Ecto neural progenitor cell (in vitro differentiated cells): ENCODE measurements around the gene GOLGA6C.
"Not testable (repeated sequence)": the region's sequence is repeated elsewhere in the genome, so short reads cannot be mapped to it uniquely, and the experiment has no call there.

ENCODE experiments used
- DNase-seq: peaks from one replicate; pipeline ENCODE4 v3.0.0-alpha.2; 2018; ENCODE audit warnings: low spot score

Gene GOLGA6C, protein sequence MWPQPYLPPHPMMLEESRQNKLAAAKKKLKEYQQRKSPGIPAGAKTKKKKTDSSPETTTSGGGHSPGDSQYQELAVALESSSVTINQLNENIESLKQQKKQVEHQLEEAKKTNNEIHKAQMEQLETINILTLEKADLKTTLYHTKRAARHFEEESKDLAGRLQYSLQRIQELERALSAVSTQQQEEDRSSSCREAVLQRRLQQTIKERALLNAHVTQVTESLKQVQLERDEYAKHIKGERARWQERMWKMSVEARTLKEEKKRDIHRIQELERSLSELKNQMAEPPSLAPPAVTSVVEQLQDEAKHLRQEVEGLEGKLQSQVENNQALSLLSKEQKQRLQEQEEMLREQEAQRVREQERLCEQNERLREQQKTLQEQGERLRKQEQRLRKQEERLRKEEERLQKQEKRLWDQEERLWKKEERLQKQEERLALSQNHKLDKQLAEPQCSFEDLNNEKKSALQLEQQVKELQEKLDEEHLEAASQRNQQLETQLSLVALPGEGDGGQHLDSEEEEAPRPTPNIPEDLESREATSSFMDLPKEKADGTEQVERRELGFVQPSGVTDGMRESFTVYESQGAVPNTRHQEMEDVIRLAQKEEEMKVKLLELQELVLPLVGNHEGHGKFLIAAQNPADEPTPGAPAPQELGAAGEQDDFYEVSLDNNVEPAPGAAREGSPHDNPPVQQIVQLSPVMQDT

DNA sequence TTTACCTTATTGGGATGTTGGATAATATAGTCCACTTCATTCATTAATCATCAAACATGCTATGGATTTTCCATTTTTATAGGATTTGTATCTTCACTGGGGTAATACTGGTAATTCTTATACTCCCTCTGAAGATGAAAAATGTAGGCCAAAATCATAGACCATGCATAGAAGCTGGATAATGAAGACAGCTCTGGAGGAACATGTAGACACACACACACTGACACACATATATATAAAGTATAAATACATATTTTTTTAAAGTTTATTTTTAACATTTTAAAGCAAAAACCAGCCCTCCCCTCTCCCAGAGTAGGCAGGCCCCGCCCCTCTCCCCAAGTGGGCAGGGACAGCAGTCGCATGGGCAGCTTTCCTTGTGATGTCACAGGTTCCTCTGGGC, at the start of gene GOLGA6C:
Gene GOLGA6C, plus strand, starts transcription at position 301 of the 400 bp plus-strand sequence. CDS start 265 bp downstream, outside the sequence.
- not testable (repeated sequence) for DNase-seq

GRCh38 chr15:75208501-75209288, 49.4 kb upstream of the GOLGA6C start:
- no peak for DNase-seq

GRCh38 chr15:75209289-75209676, 48.9 kb upstream of the GOLGA6C start:
- DNase-seq: no peak

DNA sequence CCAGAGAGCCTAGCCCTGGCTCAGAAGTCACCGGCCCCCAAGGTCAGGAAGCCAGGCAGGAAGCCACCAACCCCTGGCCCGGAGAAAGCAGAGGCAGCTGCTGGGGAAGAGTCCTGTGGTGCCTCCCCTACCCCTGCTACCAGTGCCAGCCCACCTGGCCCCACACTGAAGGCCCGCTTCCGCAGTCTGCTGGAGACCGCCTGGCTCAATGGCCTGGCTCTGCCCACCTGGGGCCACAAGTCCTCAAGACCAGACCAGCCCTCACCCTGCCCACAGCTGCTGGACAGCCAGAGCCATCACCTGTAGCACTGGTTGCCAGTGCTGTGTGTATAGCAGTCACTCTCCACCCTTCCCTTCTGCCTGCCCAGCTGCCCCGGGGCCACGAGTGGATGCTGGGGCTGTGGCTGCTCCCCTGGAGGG, 47.3 kb upstream of the GOLGA6C start:
- no peak for DNase-seq

DNA sequence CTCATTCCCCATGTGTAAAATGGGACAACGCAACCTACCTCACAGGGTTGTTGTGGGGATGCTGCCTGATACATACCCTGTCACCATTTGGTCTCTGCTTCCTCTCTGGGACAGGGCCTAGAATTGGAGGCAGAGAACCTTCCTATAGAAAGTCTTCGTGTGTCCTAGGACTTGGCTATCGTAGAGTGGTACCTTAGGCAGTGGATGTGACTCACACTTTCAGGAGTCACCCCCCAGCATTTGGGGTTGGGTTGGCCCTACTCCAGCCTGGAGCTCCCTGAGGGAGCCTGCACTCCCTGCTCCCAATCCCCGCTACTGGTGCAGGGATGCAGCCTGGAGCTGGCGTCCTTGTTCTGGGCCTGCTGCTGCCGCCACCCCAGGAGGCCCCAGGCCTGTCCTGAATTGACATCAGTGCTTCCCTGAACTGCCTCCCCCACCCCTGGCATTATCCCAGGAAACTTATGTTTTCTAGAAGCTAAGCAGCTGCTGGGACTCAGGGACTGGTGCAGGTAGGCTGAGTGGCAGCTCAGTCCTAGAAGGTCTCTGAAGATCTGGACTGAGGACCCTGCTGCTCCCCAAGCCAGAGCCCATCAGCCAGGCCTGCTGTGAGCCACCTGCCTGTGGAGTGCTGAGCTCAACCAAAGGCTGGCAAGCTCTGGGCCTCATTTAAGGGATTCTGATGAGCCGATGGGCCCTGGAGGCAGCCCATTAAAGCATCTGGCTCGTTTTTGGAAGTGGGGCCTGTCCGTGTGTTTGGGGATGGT, 46.5 kb upstream of the GOLGA6C start:
- DNase-seq: no peak

- no peak for DNase-seq
Observed at GRCh38 chr15:75212200-75212858, 45.8 kb upstream of the GOLGA6C start.

GRCh38 chr15:75213212-75213767, 44.8 kb upstream of the GOLGA6C start:
- no peak for DNase-seq

- DNase-seq: no peak
Observed at GRCh38 chr15:75213768-75214221, 44.3 kb upstream of the GOLGA6C start.

DNA sequence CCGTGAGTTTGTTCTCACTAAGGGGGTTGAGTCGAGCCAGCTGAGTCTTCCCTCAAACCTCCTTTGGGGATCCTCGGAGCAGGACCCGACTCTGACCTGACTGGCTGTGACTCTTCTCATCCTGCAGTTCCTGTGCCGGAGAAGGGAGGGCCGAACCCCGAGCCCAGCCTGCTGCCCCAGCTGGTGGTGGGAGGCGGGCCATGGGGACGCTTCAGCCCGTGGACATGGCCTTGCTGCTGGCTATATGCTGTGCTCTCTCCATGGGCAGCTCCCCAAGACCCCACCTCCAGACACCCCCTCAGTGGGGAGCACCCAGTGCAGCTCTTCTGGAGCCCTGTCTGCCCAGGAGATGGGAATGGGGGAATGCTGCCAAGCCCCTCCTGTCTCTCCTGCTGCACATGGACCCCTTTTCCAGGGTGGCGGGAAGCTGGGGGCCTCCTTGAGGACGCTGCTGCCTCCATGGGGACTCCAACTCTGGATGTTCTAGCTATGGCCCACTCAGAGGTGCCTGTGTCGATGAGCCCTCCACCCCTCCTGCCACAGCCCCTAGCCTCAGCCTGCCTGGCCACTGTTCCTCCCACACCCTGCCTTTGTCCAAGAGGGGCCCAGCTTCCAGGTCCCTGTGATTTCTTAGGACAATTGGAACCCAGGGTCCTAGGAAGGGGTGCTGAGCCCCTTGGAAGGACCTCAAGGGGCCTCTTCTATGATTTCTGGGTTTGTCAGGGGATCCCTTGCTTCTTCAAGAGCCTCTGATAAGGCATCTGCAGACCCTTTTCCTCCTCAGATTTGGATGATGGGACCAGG, 43.6 kb upstream of the GOLGA6C start:
- DNase-seq: no peak

DNA sequence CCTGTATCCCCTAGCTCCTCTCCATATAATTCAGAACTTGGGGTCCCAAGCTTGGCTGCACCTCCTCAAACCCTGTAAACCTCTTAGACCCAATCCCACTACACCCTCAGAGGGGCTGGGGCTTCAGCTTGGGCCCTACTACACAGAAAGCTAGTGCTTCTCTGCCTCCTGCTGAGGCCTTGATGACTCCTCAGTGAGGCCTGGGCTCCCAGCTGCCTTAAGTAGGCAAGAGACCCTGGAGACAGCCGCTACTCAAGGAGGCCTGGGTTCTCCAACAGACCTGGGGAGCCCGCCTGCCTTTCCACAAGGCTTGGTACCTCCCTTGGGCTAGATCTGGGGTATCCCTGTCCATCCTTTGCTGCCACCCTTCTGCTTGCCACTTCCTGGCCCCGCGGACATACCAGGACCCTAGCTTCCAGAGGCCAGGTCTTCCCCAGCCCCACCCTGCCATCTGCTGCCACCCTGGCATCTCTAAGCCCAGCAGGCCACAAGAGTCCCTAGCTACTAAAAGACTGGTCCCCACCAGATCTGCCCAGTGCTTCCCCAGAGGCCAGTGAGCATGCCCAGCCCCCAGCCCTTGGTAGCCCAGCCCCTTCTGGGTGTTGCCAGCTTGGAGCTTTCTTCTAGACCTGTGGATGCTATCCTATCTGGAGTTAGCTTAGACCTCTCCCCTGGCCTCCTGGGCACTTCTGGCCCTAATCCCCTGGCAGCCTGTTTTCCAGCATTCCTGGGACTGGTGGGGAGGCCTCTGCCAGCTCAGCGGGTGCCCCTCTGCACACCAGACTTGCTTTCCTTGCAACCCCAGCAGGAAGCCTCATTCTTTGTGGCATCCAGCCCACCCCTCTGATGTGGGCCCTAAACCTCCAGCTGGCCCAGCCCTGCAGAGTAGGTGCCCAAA, 42.8 kb upstream of the GOLGA6C start:
- no peak for DNase-seq

DNA sequence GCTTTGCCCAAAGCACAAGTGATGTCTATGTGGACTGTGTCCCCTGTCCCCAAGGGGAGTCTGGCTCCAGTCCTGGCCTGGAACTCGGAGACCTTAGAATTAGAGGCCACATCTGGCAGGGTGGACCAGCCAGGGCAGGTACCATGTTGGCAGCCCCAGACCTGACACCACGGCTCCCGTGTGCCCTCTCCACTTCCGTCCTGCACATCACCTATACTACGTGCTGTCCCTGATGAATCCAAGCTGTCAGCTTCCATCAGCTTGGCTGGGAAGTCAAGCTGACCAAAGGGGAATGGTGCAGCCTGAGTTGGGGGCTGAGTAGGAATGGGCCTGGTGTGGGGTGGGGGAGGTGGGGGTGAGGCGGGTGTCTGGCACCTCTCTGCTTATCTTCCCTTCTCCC, 41.1 kb upstream of the GOLGA6C start:
- no peak for DNase-seq

DNA sequence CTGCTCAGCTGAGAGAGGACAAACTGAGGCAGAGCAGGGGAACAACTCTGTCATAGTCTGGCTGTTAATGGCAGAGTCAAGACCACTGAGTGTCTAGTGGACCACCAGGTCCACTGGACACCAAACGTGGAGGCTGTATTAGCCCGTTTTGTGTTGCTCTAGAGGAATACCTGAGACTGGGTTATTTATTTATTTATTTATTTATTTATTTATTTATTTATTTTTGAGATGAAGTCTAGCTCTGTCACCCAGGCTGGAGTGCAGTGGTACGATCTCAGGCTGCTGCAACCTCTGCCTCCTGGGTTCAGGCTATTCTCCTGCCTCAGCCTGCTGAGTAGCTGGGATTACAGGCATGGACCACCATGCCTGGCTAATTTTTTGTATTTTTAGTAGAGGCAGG, 40.6 kb upstream of the GOLGA6C start:
- DNase-seq: not testable (repeated sequence)

DNA sequence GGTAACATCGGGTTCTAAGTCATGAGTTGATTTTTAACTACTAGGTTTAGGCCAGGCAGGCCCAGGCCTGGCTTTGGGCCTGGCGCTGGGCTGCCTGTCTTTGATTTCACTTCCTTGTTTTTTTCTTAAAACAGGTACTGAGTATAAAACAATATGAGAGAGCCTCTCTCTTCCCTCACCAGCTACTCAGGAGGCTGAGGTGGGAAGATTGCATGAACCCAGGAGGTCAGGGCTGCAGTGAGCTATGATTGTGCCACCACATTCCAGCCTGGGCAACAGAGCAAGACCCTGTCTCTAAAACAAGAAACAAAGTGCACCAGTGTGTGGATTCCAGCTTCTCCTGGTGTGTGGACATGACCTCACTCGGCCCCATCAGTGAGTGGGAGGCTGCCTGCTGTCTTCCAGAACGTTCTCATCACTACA, 38.6 kb upstream of the GOLGA6C start:
- DNase-seq: not testable (repeated sequence)

DNA sequence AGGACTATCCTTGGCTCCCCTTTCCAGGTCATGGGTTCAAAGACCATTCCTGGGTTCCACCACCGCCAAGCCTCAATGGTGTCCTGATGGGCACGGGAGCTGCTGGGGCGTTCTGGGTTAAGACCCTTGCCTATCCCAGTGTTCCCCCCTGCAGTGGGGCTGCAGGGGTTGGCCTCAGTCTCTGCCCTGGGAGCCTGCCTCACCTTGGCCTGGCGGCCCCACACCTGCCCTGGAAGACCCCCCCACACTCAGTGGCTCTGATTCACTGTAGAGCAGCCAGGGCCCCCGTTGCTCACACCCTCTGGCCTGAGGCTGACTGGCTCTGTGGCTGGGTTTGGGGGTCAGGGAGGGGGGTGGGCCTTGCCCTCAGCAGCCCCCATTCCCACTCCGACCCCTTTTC, 34.4 kb upstream of the GOLGA6C start:
- no peak for DNase-seq

DNA sequence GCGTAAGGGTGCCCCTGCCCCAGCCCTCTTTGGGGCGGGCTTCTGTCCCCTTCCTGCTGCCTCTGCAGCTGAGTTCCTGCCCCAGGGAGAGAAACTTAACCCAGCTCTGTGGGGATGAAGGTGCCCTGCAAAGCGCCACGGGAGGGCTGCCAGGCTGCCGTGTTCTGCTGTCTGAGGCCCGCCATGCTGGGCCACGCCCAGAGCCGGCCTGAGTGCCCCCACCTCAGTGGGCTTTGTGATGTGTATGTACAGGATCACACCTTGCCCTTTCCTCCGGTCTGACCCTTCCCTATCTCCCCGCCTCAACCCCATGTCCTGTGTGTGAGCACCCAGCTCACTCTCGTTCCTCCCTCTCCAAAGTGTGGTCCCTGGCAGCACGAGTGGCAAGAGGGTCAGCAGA, 33.9 kb upstream of the GOLGA6C start:
- DNase-seq: no peak

- DNase-seq: not testable (repeated sequence)
Observed at GRCh38 chr15:75225102-75225836, 32.9 kb upstream of the GOLGA6C start.

GRCh38 chr15:75225951-75226732, 32.0 kb upstream of the GOLGA6C start:
- no peak for DNase-seq
